Measurements from ENCODE around the gene PPP1R3F. TPM values are rescaled to one million over a fixed set of nuclear protein-coding genes. Genes with fewer than 3 reads are reported as not detected.

The PPP1R3F gene
- polyA plus RNA-seq, 3 donors: 0.47 to 1.6 (median 1.6) TPM

DNA sequence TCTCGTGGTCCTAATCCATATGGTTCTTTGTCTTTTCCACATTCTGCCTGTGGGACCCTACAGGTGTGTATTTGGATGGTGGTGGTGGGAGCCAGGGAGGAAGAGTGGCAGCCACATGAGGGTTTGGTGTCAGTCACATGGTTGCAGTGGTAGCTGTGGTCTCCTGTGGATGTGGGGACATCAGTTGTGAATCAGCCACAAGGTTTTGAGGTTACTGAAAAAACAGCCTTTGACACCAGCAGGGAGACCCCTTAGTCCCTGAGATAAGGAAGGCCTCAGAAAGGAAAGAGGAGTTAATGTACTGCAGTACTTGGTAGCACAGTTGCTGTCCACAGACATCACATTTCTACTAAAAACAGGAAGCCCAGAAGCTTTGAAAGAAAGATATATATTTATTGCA is 18.1 kb downstream of the PPP1R3F start:
- Mint-ChIP-seq H3K27me3 (ENCODE audit: low read depth in 3 of 3) (peaks cover 0 to 5% (median 4%) of the 10 kb centered on the region in 3 donors), H3K36me3 (peaks cover 0 to 3% of the 10 kb centered on the region in 2 donors), H3K9me3 (peaks cover 0 to 2% (median 0%) of the 10 kb centered on the region in 7 donors), H3K4me1 (peaks cover 5% of the 10 kb centered on the region), H3K27ac (no peak overlapping the region), H3K4me3 (no peak overlapping the region)
- H3K4me2 ChIP-seq (replicated peaks; ENCODE audit: extremely low read depth, low read length, poor library complexity, severe bottlenecking): no peak overlapping the region
- no peaks in the 10 kb centered on the region for H3K4me1 ChIP-seq (ENCODE audit: control insufficient read depth in 1 of 2, insufficient read depth in 2 of 2, low read length in 2 of 2)
- no peak overlapping the region for H3K4me3 ChIP-seq (replicated peaks in 1 of 3; ENCODE audit: low read depth in 2 of 3, low read length in 3 of 3)
- no peaks in the 10 kb centered on the region for H3K36me3 ChIP-seq (replicated peaks in 1 of 2; ENCODE audit: control insufficient read depth in 1 of 2, insufficient read depth in 2 of 2, low read length in 2 of 2)
- H3K79me2 ChIP-seq (ENCODE audit: insufficient read depth, low read length): no peaks in the 10 kb centered on the region
- DNase-seq: no peak
- no peaks in the 10 kb centered on the region for H3K9me3 ChIP-seq (replicated peaks in 1 of 2; ENCODE audit: control insufficient read depth in 1 of 2, insufficient read depth in 1 of 2, low read length in 2 of 2)
- H3K27ac ChIP-seq (ENCODE audit: low read depth in 1 of 2, low read length in 2 of 2): no peak overlapping the region
- H3K9ac ChIP-seq (ENCODE audit: insufficient read depth, low read length, poor library complexity, severe bottlenecking): no peak overlapping the region
- no peaks in the 10 kb centered on the region for H3K27me3 ChIP-seq (ENCODE audit: control insufficient read depth in 2 of 2, insufficient read depth in 2 of 2, low read length in 2 of 2)
- H4K20me1 ChIP-seq (ENCODE audit: insufficient read depth, low read length): no peaks in the 10 kb centered on the region
- H2AFZ ChIP-seq (ENCODE audit: insufficient read depth, low read depth, low read length, poor library complexity, severe bottlenecking): no peak overlapping the region
- intact Hi-C loops (cut with micrococcal nuclease): loop anchor here in 1 of 2 donors (10.0 kb wide), 1 partner anchor 467 kb away; no protein-coding TSS in a partner anchor
- TF ChIP-seq, protein P1, sequence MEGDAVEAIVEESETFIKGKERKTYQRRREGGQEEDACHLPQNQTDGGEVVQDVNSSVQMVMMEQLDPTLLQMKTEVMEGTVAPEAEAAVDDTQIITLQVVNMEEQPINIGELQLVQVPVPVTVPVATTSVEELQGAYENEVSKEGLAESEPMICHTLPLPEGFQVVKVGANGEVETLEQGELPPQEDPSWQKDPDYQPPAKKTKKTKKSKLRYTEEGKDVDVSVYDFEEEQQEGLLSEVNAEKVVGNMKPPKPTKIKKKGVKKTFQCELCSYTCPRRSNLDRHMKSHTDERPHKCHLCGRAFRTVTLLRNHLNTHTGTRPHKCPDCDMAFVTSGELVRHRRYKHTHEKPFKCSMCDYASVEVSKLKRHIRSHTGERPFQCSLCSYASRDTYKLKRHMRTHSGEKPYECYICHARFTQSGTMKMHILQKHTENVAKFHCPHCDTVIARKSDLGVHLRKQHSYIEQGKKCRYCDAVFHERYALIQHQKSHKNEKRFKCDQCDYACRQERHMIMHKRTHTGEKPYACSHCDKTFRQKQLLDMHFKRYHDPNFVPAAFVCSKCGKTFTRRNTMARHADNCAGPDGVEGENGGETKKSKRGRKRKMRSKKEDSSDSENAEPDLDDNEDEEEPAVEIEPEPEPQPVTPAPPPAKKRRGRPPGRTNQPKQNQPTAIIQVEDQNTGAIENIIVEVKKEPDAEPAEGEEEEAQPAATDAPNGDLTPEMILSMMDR (IDR thresholded peaks at IDR 0.05): no peak
- no CpG with 5 or more reads among the region's 1 CpG for WGBS (ENCODE audit: insufficient coverage)

DNA sequence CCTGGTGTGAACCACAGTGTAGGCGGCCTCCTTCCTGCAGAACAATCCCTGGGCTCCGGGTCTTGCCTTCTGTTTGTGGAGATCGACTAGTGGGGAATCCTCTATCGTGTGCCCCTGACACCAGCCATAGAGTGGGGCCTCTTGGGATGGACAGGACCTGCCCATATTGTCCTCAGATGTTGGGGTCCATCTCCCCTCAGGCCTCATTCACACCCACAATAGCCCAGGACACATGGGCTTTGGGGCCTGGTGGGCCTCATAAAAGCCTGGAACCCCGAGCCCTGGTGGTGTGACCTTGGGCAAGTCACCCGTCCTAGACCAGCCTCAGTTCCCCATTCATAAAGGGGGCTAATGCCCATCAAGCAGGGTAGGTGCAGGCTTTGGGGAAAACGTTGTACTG is 20.6 kb downstream of the PPP1R3F start:
- Histone ChIP-seq H3K27ac (ENCODE audit: low read depth in 1 of 2, low read length in 2 of 2) (no peak overlapping the region), H2AFZ (ENCODE audit: insufficient read depth, low read depth, low read length, poor library complexity, severe bottlenecking) (no peak overlapping the region), H3K9ac (ENCODE audit: insufficient read depth, low read length, poor library complexity, severe bottlenecking) (no peak overlapping the region), H3K4me3 (replicated peaks in 1 of 3; ENCODE audit: low read depth in 2 of 3, low read length in 3 of 3) (no peak overlapping the region), H3K79me2 (ENCODE audit: insufficient read depth, low read length) (no peaks in the 10 kb centered on the region), H3K4me1 (ENCODE audit: control insufficient read depth in 1 of 2, insufficient read depth in 2 of 2, low read length in 2 of 2) (no peaks in the 10 kb centered on the region), H3K36me3 (replicated peaks in 1 of 2; ENCODE audit: control insufficient read depth in 1 of 2, insufficient read depth in 2 of 2, low read length in 2 of 2) (no peaks in the 10 kb centered on the region), H3K27me3 (ENCODE audit: control insufficient read depth in 2 of 2, insufficient read depth in 2 of 2, low read length in 2 of 2) (no peaks in the 10 kb centered on the region), H4K20me1 (ENCODE audit: insufficient read depth, low read length) (no peaks in the 10 kb centered on the region), H3K4me2 (replicated peaks; ENCODE audit: extremely low read depth, low read length, poor library complexity, severe bottlenecking) (no peak overlapping the region), H3K9me3 (replicated peaks in 1 of 2; ENCODE audit: control insufficient read depth in 1 of 2, insufficient read depth in 1 of 2, low read length in 2 of 2) (no peaks in the 10 kb centered on the region)
- Mint-ChIP-seq H3K4me3 (no peak overlapping the region), H3K27ac (no peak overlapping the region), H3K27me3 (ENCODE audit: low read depth in 3 of 3) (peaks cover 0 to 8% (median 4%) of the 10 kb centered on the region in 3 donors), H3K4me1 (peaks cover 5% of the 10 kb centered on the region), H3K9me3 (peaks cover 0 to 2% (median 0%) of the 10 kb centered on the region in 7 donors), H3K36me3 (peaks cover 0 to 3% of the 10 kb centered on the region in 2 donors)
- WGBS (ENCODE audit: insufficient coverage): 100% methylated on average over 1 of the region's 7 CpGs
- intact Hi-C loops (cut with micrococcal nuclease): loop anchor here in 1 of 2 donors (10.0 kb wide), 1 partner anchor 465 kb away; no protein-coding TSS in a partner anchor
- TF ChIP-seq, protein P1 (IDR thresholded peaks at IDR 0.05): no peak
- DNase-seq: no peak

All from CD14-positive monocyte (primary cell).